A549 (cell line): ENCODE results near the gene JAKMIP2. TPM values are rescaled to one million over a fixed set of nuclear protein-coding genes. Genes with fewer than 3 reads are reported as not detected.

ENCODE experiments used
- ATAC-seq, 2 experiments: fragments of 200-7000 bp in 1 of 2; fragments of >200 bp in 1 of 2; cut with Nextera tagmentation in 1 of 2; cut with Tn5 transposase in 1 of 2; 3 replicates each; pipeline versions ENCODE4 v1.8.0 to v1.9.1; 2018 to 2020; ENCODE audit warnings: mild to moderate bottlenecking in 1 of 2, moderate library complexity in 1 of 2
- CTCF ChIA-PET: fragments of 300-600 bp; sonication (Branson Sonifier 250); formaldehyde crosslinking; extraction: SDS; loops from one replicate; lab custom pipeline; 2021; ENCODE audit warnings: antibody characterized with exemption, inconsistent platforms; lab: Yijun Ruan, JAX
- POLR2A ChIA-PET: fragments of 350-600 bp; formaldehyde crosslinking; extraction: SDS; loops from one replicate; lab custom pipeline; 2021; ENCODE audit warnings: antibody characterized with exemption, inconsistent platforms; lab: Yijun Ruan, JAX
- DNase-seq, 2 experiments: peaks; one replicate each; pipeline versions ENCODE4 v3.0.0 to v3.0.0-alpha.2; 2011 to 2016; ENCODE audit warnings: low read depth in 1 of 2, low spot score in 1 of 2
- FAIRE-seq: peaks from 2 replicates; lab custom pipeline; 2011; peaks lifted over from hg19 to GRCh38; lab: Jason Lieb, UNC
- H3K27ac ChIP-seq, 2 experiments: fragments of >200 bp; sonication (Bioruptor Twin); formaldehyde crosslinking; 3 replicates each; pipeline ENCODE4 v1.5.1; 2016 to 2017
- H3K4me1 ChIP-seq: fragments of >200 bp; sonication (Bioruptor Twin); formaldehyde crosslinking; 3 replicates; pipeline ENCODE4 v1.6.1; 2016
- H3K4me2 ChIP-seq: fragments of >200 bp; sonication (Bioruptor Twin); formaldehyde crosslinking; 3 replicates; pipeline ENCODE4 v1.6.1; 2016
- H3K4me3 ChIP-seq: fragments of >200 bp; sonication (Bioruptor Twin); formaldehyde crosslinking; 3 replicates; pipeline ENCODE4 v1.5.1; 2016
- H3K9me3 ChIP-seq: fragments of >200 bp; sonication (Bioruptor Twin); formaldehyde crosslinking; 3 replicates; pipeline ENCODE4 v1.6.1; 2016
- BHLHE40 ChIP-seq: IDR thresholded peaks from 2 replicates; pipeline ENCODE4 v1.6.1; 2012; ENCODE audit warnings: low read depth, low read length, inconsistent platforms
- EHF ChIP-seq: fragments of 250-450 bp; sonication (Bioruptor Pico); IDR thresholded peaks from 2 replicates; pipeline ENCODE4 v1.5.0; 2020; ENCODE audit warnings: mild to moderate bottlenecking
- EHMT2 ChIP-seq: fragments of 200-600 bp; sonication (generic); IDR thresholded peaks from 2 replicates; pipeline ENCODE4 v1.6.1; 2016; ENCODE audit warnings: antibody characterized with exemption, low read depth, mild to moderate bottlenecking, moderate library complexity
- GATA3 ChIP-seq: IDR thresholded peaks from 2 replicates; pipeline ENCODE4 v1.6.1; 2012; ENCODE audit warnings: borderline replicate concordance
- HEYL ChIP-seq: fragments of 250-450 bp; sonication (Bioruptor Pico); IDR thresholded peaks from 2 replicates; pipeline ENCODE4 v1.8.0; 2021; ENCODE audit warnings: mild to moderate bottlenecking, moderate library complexity
- JUN ChIP-seq, 2 experiments: fragments of >200 bp; sonication (Bioruptor Twin); formaldehyde crosslinking; IDR thresholded peaks; 2 replicates in 1 of 2; 3 replicates in 1 of 2; pipeline ENCODE4 v1.6.1; 2016 to 2017
- KDM1A ChIP-seq: fragments of 200-600 bp; sonication (generic); IDR thresholded peaks from 2 replicates; pipeline ENCODE4 v1.6.1; 2016; ENCODE audit warnings: low read depth, mild to moderate bottlenecking
- MAZ ChIP-seq: fragments of 150-350 bp; IDR thresholded peaks from 2 replicates; pipeline ENCODE4 v1.6.1; 2014; ENCODE audit warnings: antibody characterized with exemption, low read depth, low read length, borderline replicate concordance
- NPAS2 ChIP-seq: fragments of 250-450 bp; sonication (Bioruptor Pico); IDR thresholded peaks from 2 replicates; pipeline ENCODE4 v1.8.0; 2022; ENCODE audit warnings: mild to moderate bottlenecking, moderate library complexity, borderline replicate concordance
- POLR2A ChIP-seq: IDR thresholded peaks from 2 replicates; pipeline ENCODE4 v1.6.1; 2012; ENCODE audit warnings: mild to moderate bottlenecking, low read length
- RAD21 ChIP-seq, 2 experiments: fragments of >200 bp in 1 of 2; sonication (Bioruptor Twin) in 1 of 2; formaldehyde crosslinking in 1 of 2; IDR thresholded peaks in 1 of 2; conservative IDR thresholded peaks in 1 of 2; 2 replicates in 1 of 2; 3 replicates in 1 of 2; pipeline ENCODE4 v1.6.1; 2012 to 2018; ENCODE audit warnings: inconsistent platforms in 1 of 2
- TFCP2L1 ChIP-seq: fragments of 250-450 bp; sonication (Bioruptor Pico); IDR thresholded peaks from 2 replicates; pipeline ENCODE4 v1.5.0; 2021; ENCODE audit warnings: mild to moderate bottlenecking
- TP53 ChIP-seq: fragments of 250-450 bp; sonication (Bioruptor Pico); IDR thresholded peaks from 2 replicates; pipeline ENCODE4 v1.5.0; 2021; ENCODE audit warnings: mild to moderate bottlenecking, moderate library complexity
- ZFP36 ChIP-seq: fragments of 450-650 bp; IDR thresholded peaks from 2 replicates; pipeline ENCODE4 v1.6.1; 2014; ENCODE audit warnings: borderline replicate concordance; ENCODE audit not compliant: partially characterized antibody
- ZNF302 ChIP-seq: fragments of 250-450 bp; sonication (Bioruptor Pico); IDR thresholded peaks from 2 replicates; pipeline ENCODE4 v1.9.0; 2021; ENCODE audit warnings: inconsistent platforms, mild to moderate bottlenecking, moderate library complexity
- WGBS: methylation state at CpG from one replicate; pipeline ENCODE4 v1.1.6; 2017; ENCODE audit errors: missing lambda C conversion rate; 5-methylcytosine and 5-hydroxymethylcytosine counted together
- polyA plus RNA-seq, 4 experiments: library from polyadenylated mRNA; depleted of rRNA in 3 of 4; stranded (reverse); fragments of >200 nt; fragmentation: RNase III in 1 of 4; extraction: RNeasy Plus Mini Kit Qiagen cat#74134 plus additional on column Dnase treatment in 1 of 4; gene quantifications; 2 replicates in 3 of 4; 3 replicates in 1 of 4; pipeline ENCODE4 v1.2.3, GENCODE V29; 2011 to 2017
- TF ChIP-seq, protein P1 (sequence below): fragments of 200-600 bp; sonication (generic); IDR thresholded peaks from 2 replicates; pipeline ENCODE4 v1.6.1; 2016; ENCODE audit warnings: antibody characterized with exemption, mild to moderate bottlenecking, moderate library complexity
- TF ChIP-seq, protein P2 (sequence below): IDR thresholded peaks from 2 replicates; pipeline ENCODE4 v1.6.1; 2012
- TF ChIP-seq, protein P3 (sequence below): fragments of >200 bp; sonication (Bioruptor Twin); formaldehyde crosslinking; IDR thresholded peaks from 2 replicates; pipeline ENCODE4 v1.6.1; 2016
- TF ChIP-seq, protein P4 (sequence below): fragments of >200 bp; sonication (Bioruptor Twin); formaldehyde crosslinking; IDR thresholded peaks from 3 replicates; pipeline ENCODE4 v1.6.1; 2016
- TF ChIP-seq, protein P5 (sequence below): fragments of 450-650 bp; IDR thresholded peaks from 2 replicates; pipeline ENCODE4 v1.6.1; 2014; ENCODE audit warnings: antibody characterized with exemption
- TF ChIP-seq, protein P6 (sequence below): IDR thresholded peaks from 2 replicates; pipeline ENCODE4 v1.6.1; 2012; ENCODE audit warnings: low read depth, borderline replicate concordance

Gene JAKMIP2
- polyA plus RNA-seq, 2 of the 4 experiments (the other 2 are of a cell fraction): 0.01 TPM; not detected in 1

DNA sequence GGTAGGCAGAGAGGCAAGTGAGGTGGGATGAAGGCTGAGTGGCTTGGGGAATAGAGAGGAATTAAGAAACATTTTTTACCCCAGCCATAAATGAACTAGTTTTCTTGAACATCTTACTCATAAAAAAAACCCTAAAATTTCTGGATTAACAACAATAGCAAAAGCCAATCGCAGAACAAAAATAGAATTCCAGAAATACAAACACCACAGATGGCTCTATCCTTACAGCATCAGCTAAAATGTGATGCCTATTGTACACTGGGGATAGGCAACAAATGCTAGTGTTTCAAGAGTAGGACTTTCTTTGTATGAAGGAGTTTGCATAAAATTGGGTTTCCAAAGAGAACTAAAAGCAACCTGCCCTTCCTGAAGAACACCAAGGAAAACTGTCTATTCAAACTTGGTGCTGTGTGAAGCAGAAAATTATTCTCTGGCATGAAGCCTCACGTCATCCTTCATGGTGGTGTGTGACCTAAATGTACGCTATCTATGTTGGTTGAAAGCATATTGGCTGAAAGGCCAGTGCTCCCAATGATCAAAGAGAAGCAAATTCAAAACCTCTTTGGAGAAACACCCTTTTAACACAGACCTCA, 82.9 kb downstream of the JAKMIP2 start:
- 2% methylated on average over 3 of the region's 3 CpGs for WGBS
- Histone ChIP-seq H3K4me2 (no peak overlapping the region), H3K27ac (no peak overlapping the region), H3K4me3 (no peak overlapping the region), H3K4me1 (no peaks in the 10 kb centered on the region), H3K9me3 (no peaks in the 10 kb centered on the region; the same call in 2 of the 3 replicates)
- no peak for ATAC-seq
- TF ChIP-seq TFCP2L1 (CRISPR knock-in tag): no peak
- no peak for TF ChIP-seq MAZ
- TF ChIP-seq, protein P1, sequence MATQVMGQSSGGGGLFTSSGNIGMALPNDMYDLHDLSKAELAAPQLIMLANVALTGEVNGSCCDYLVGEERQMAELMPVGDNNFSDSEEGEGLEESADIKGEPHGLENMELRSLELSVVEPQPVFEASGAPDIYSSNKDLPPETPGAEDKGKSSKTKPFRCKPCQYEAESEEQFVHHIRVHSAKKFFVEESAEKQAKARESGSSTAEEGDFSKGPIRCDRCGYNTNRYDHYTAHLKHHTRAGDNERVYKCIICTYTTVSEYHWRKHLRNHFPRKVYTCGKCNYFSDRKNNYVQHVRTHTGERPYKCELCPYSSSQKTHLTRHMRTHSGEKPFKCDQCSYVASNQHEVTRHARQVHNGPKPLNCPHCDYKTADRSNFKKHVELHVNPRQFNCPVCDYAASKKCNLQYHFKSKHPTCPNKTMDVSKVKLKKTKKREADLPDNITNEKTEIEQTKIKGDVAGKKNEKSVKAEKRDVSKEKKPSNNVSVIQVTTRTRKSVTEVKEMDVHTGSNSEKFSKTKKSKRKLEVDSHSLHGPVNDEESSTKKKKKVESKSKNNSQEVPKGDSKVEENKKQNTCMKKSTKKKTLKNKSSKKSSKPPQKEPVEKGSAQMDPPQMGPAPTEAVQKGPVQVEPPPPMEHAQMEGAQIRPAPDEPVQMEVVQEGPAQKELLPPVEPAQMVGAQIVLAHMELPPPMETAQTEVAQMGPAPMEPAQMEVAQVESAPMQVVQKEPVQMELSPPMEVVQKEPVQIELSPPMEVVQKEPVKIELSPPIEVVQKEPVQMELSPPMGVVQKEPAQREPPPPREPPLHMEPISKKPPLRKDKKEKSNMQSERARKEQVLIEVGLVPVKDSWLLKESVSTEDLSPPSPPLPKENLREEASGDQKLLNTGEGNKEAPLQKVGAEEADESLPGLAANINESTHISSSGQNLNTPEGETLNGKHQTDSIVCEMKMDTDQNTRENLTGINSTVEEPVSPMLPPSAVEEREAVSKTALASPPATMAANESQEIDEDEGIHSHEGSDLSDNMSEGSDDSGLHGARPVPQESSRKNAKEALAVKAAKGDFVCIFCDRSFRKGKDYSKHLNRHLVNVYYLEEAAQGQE: no peak
- TF ChIP-seq, protein P2, sequence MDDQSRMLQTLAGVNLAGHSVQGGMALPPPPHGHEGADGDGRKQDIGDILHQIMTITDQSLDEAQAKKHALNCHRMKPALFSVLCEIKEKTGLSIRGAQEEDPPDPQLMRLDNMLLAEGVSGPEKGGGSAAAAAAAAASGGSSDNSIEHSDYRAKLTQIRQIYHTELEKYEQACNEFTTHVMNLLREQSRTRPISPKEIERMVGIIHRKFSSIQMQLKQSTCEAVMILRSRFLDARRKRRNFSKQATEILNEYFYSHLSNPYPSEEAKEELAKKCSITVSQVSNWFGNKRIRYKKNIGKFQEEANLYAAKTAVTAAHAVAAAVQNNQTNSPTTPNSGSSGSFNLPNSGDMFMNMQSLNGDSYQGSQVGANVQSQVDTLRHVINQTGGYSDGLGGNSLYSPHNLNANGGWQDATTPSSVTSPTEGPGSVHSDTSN: no peak
- TF ChIP-seq ZNF302 (CRISPR knock-in tag): no peak
- no peak for FAIRE-seq
- ChIA-PET CTCF (no interaction called here), POLR2A (no interaction called here)
- DNase-seq: no peak

DNA sequence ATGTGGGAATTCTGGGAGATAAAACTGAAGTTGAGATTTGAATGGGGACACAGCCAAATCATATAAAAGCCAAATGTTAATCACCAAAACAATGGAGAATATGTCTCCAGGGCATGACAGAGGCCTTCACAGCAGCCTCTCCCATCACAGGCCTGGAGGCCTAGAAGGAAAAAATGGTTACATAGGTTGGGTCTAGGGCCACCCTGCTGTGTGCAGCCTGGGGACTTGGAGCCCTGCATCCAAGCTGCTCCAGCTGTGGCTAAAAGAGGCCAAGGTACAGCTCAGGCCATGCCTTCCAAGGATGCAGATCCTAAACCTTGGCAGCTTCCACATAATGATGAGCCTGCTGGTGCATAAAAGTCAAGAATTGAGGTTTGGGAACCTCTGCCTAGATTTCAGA, 85.1 kb downstream of the JAKMIP2 start:
- Histone ChIP-seq H3K4me3 (no peak overlapping the region), H3K4me1 (no peaks in the 10 kb centered on the region), H3K27ac (no peak overlapping the region), H3K4me2 (no peak overlapping the region), H3K9me3 (no peaks in the 10 kb centered on the region; the same call in 2 of the 3 replicates)
- no peak for DNase-seq
- ATAC-seq: no peak
- TF ChIP-seq JUN (IDR thresholded peaks at IDR 0.05): no peak
- TF ChIP-seq ZFP36: peak; percentile 30
- POLR2A ChIA-PET: no interaction called here
- no peak for FAIRE-seq
- CTCF ChIA-PET: no interaction called here

DNA sequence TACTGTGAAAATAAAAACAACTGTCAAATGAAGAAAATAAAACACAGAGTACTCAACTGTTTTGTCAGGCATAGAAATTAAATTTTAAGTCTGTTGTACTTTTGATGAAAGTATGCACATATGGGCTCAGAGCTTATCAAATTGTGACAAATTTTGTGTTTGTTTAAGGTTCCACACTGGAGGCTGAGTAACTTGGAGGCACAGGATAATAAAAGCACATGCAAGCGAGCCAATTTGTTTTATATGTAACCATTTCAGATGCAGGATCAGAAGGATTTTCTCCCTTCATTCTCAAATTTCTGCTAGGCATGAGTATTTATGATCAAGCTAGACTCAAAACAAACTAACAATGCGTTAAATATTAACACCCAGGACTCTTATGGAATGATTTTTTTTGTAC, 87.8 kb downstream of the JAKMIP2 start:
- WGBS: 1% methylated on average over 2 of the region's 2 CpGs
- POLR2A ChIA-PET: no interaction called here
- DNase-seq (no peak), FAIRE-seq (no peak), ATAC-seq (no peak)
- TF ChIP-seq GATA3 (no peak), TP53 (CRISPR knock-in tag) (no peak), POLR2A (no peak), EHMT2 (no peak), ZNF302 (CRISPR knock-in tag) (no peak), KDM1A (no peak), BHLHE40 (no peak), NPAS2 (CRISPR knock-in tag) (no peak), EHF (CRISPR knock-in tag) (no peak), HEYL (CRISPR knock-in tag) (no peak), RAD21 (conservative IDR thresholded peaks at IDR 0.05 in 1 of 2, IDR thresholded peaks at IDR 0.05 in 1 of 2) (no peak), MAZ (no peak), TFCP2L1 (CRISPR knock-in tag) (no peak), JUN (IDR thresholded peaks at IDR 0.05) (no peak)
- TF ChIP-seq, protein P3, sequence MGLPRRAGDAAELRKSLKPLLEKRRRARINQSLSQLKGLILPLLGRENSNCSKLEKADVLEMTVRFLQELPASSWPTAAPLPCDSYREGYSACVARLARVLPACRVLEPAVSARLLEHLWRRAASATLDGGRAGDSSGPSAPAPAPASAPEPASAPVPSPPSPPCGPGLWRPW: no peak
- TF ChIP-seq, protein P4, sequence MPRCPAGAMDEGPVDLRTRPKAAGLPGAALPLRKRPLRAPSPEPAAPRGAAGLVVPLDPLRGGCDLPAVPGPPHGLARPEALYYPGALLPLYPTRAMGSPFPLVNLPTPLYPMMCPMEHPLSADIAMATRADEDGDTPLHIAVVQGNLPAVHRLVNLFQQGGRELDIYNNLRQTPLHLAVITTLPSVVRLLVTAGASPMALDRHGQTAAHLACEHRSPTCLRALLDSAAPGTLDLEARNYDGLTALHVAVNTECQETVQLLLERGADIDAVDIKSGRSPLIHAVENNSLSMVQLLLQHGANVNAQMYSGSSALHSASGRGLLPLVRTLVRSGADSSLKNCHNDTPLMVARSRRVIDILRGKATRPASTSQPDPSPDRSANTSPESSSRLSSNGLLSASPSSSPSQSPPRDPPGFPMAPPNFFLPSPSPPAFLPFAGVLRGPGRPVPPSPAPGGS: no peak
- TF ChIP-seq, protein P5, sequence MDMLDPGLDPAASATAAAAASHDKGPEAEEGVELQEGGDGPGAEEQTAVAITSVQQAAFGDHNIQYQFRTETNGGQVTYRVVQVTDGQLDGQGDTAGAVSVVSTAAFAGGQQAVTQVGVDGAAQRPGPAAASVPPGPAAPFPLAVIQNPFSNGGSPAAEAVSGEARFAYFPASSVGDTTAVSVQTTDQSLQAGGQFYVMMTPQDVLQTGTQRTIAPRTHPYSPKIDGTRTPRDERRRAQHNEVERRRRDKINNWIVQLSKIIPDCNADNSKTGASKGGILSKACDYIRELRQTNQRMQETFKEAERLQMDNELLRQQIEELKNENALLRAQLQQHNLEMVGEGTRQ: no peak
- TF ChIP-seq, protein P6, sequence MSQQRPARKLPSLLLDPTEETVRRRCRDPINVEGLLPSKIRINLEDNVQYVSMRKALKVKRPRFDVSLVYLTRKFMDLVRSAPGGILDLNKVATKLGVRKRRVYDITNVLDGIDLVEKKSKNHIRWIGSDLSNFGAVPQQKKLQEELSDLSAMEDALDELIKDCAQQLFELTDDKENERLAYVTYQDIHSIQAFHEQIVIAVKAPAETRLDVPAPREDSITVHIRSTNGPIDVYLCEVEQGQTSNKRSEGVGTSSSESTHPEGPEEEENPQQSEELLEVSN: no peak
- Histone ChIP-seq H3K9me3 (no peaks in the 10 kb centered on the region; the same call in 2 of the 3 replicates), H3K4me2 (no peak overlapping the region), H3K4me3 (no peak overlapping the region), H3K27ac (no peak overlapping the region), H3K4me1 (no peaks in the 10 kb centered on the region)
- CTCF ChIA-PET: no interaction called here
